ENCODE measurements around the gene BIN1. TPM values are rescaled to one million over a fixed set of nuclear protein-coding genes. Genes with fewer than 3 reads are reported as not detected.

The BIN1 gene
- total RNA-seq, 1 experiment from 2014 or later, result 198 TPM

- H3K27ac Mint-ChIP-seq (ENCODE audit: unreplicated experiment), result no peak overlapping the region
- peaks cover 9% of the 10 kb centered on the region; the same call in 1 of the 2 replicates for H3K4me1 ChIP-seq
- peaks cover 71% of the 10 kb centered on the region for H3K36me3 Mint-ChIP-seq (ENCODE audit: insufficient read depth, unreplicated experiment)
- POLR2A ChIA-PET, result no interaction called here
- H3K4me3 ChIP-seq (ENCODE audit: low read depth, low read length), result no peak overlapping the region
- no peaks in the 10 kb centered on the region for H3K9me3 ChIP-seq
- H3K27me3 Mint-ChIP-seq (ENCODE audit: insufficient read depth, unreplicated experiment), result no peaks in the 10 kb centered on the region
- CTCF ChIA-PET, result no interaction called here
- no peaks in the 10 kb centered on the region for H3K27me3 ChIP-seq (replicated peaks; ENCODE audit: control insufficient read depth, insufficient read depth, low read length)
- TF ChIP-seq CTCF (IDR thresholded peaks at IDR 0.05; ENCODE audit: insufficient read depth in 1 of 2, low read depth in 1 of 2, low read length in 1 of 2, severe bottlenecking in 1 of 2, unreplicated experiment in 1 of 2), result no peak
- H3K9me3 Mint-ChIP-seq (ENCODE audit: unreplicated experiment), result no peaks in the 10 kb centered on the region
- H3K4me3 Mint-ChIP-seq (ENCODE audit: unreplicated experiment), result no peak overlapping the region
- intact Hi-C loops (cut with micrococcal nuclease; ENCODE audit: unreplicated experiment), result no loop called here
- H3K36me3 ChIP-seq (ENCODE audit: control insufficient read depth, insufficient read depth, low read length), result peaks cover 8% of the 10 kb centered on the region
- DNase-seq, result no peak
- peaks cover 7% of the 10 kb centered on the region for H3K4me1 Mint-ChIP-seq (ENCODE audit: low read depth, unreplicated experiment)
- no TSS peak for BruUV-seq (replicated peaks)
These were observed 50.2 kb downstream of the BIN1 start for GRCh38 chr2:127056631-127057370.

- Histone ChIP-seq H3K27me3 (replicated peaks; ENCODE audit: control insufficient read depth, insufficient read depth, low read length) (no peaks in the 10 kb centered on the region), H3K4me3 (ENCODE audit: low read depth, low read length) (no peak overlapping the region), H3K4me1 (peaks cover 9% of the 10 kb centered on the region; the same call in 1 of the 2 replicates), H3K9me3 (no peaks in the 10 kb centered on the region), H3K36me3 (ENCODE audit: control insufficient read depth, insufficient read depth, low read length) (peaks cover 4% of the 10 kb centered on the region)
- intact Hi-C loops (cut with micrococcal nuclease; ENCODE audit: unreplicated experiment), result no loop called here
- Mint-ChIP-seq H3K4me3 (ENCODE audit: unreplicated experiment) (no peak overlapping the region), H3K36me3 (ENCODE audit: insufficient read depth, unreplicated experiment) (peaks cover 70% of the 10 kb centered on the region), H3K27ac (ENCODE audit: unreplicated experiment) (no peak overlapping the region), H3K9me3 (ENCODE audit: unreplicated experiment) (no peaks in the 10 kb centered on the region), H3K4me1 (ENCODE audit: low read depth, unreplicated experiment) (peaks cover 7% of the 10 kb centered on the region), H3K27me3 (ENCODE audit: insufficient read depth, unreplicated experiment) (no peaks in the 10 kb centered on the region)
- no TSS peak for BruUV-seq (replicated peaks)
- DNase-seq, result no peak
- ChIA-PET POLR2A (no interaction called here), CTCF (interaction anchor here (0.7 kb wide), 1 partner anchor 320 kb away, joined by 5 read pairs; no protein-coding TSS in a partner anchor)
- no peak for TF ChIP-seq CTCF (IDR thresholded peaks at IDR 0.05; ENCODE audit: insufficient read depth in 1 of 2, low read depth in 1 of 2, low read length in 1 of 2, severe bottlenecking in 1 of 2, unreplicated experiment in 1 of 2)
These were observed 50.9 kb downstream of the BIN1 start for GRCh38 chr2:127056086-127056485.

GRCh38 chr2:127055786-127056076 lies 51.2 kb downstream of the BIN1 start:
- Histone ChIP-seq H3K4me3 (ENCODE audit: low read depth, low read length) (no peak overlapping the region), H3K27me3 (replicated peaks; ENCODE audit: control insufficient read depth, insufficient read depth, low read length) (no peaks in the 10 kb centered on the region), H3K36me3 (ENCODE audit: control insufficient read depth, insufficient read depth, low read length) (peaks cover 4% of the 10 kb centered on the region), H3K4me1 (peaks cover 9% of the 10 kb centered on the region; the same call in 1 of the 2 replicates), H3K9me3 (no peaks in the 10 kb centered on the region)
- DNase-seq, result no peak
- peaks cover 71% of the 10 kb centered on the region for H3K36me3 Mint-ChIP-seq (ENCODE audit: insufficient read depth, unreplicated experiment)
- intact Hi-C loops (cut with micrococcal nuclease; ENCODE audit: unreplicated experiment), result no loop called here
- POLR2A ChIA-PET, result no interaction called here
- H3K27me3 Mint-ChIP-seq (ENCODE audit: insufficient read depth, unreplicated experiment), result no peaks in the 10 kb centered on the region
- no peak for TF ChIP-seq CTCF (IDR thresholded peaks at IDR 0.05; ENCODE audit: insufficient read depth in 1 of 2, low read depth in 1 of 2, low read length in 1 of 2, severe bottlenecking in 1 of 2, unreplicated experiment in 1 of 2)
- no peak overlapping the region for H3K4me3 Mint-ChIP-seq (ENCODE audit: unreplicated experiment)
- H3K27ac Mint-ChIP-seq (ENCODE audit: unreplicated experiment), result no peak overlapping the region
- H3K9me3 Mint-ChIP-seq (ENCODE audit: unreplicated experiment), result no peaks in the 10 kb centered on the region
- no TSS peak for BruUV-seq (replicated peaks)
- peaks cover 7% of the 10 kb centered on the region for H3K4me1 Mint-ChIP-seq (ENCODE audit: low read depth, unreplicated experiment)
- CTCF ChIA-PET, result interaction anchor here (0.7 kb wide), 1 partner anchor 320 kb away, joined by 5 read pairs; no protein-coding TSS in a partner anchor

Data from Caco-2 (cell line).